Subcutaneous adipose tissue (tissue), 4 donors: Measurements from ENCODE around the gene CSPG4. TPM values are rescaled to one million over a fixed set of nuclear protein-coding genes. Genes with fewer than 3 reads are reported as not detected.

ENCODE experiments used
- total RNA-seq, 4 donors: library from RNA; depleted of rRNA; stranded (reverse); fragments of >200 nt; gene quantifications; one replicate each; pipeline ENCODE4 v1.1.0, GENCODE V29; 2016
- TF ChIP-seq, protein P1 (sequence below): fragments of 450-650 bp; IDR thresholded peaks from one replicate; pipeline ENCODE4 v1.5.1; 2016; ENCODE audit warnings: low read depth, mild to moderate bottlenecking, control low read depth, antibody characterized with exemption, moderate library complexity

CSPG4 gene
- total RNA-seq, 4 donors from 2014 or later: 34.6 to 183 (median 57.0) TPM

DNA sequence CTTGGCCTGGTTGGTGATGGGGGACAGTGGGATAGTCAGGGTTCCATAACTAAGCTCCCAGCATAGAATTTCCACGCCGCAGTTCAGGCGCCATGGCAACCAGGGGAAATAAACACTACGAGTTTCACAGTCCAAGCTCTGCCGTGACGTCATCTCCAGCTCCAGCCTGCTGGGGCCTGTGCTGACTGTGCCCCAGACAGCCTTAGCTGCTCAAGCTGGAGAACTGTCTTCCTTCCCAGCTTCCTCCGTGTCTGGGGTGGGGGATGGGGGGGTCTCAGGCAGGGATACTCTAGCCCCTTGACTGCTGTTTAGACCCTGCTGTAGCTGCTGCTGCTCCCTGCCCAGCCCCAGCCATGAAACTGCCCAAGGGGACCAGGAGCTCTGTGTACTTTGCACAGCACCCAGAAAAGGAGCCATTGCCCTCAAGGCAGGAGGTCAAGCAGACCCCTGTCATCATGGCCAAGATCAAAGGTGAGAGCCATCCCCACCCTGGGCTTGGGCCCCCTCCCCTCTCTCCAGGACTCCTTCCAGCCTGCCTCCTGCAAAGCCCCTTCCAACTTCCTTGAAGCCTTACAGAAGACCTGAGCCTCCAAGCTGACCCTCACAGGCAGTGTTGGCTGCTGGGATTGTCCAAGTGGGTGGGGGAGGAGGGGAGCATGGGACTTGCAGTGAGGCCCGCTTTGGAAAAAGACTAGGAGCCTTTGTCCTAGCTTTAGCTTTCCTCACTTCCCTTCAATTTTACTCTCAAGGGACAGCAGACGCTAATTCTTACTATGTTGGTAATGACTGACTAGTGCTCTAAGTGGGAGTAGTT, 11.4 kb upstream of the CSPG4 start:
- TF ChIP-seq, protein P1, sequence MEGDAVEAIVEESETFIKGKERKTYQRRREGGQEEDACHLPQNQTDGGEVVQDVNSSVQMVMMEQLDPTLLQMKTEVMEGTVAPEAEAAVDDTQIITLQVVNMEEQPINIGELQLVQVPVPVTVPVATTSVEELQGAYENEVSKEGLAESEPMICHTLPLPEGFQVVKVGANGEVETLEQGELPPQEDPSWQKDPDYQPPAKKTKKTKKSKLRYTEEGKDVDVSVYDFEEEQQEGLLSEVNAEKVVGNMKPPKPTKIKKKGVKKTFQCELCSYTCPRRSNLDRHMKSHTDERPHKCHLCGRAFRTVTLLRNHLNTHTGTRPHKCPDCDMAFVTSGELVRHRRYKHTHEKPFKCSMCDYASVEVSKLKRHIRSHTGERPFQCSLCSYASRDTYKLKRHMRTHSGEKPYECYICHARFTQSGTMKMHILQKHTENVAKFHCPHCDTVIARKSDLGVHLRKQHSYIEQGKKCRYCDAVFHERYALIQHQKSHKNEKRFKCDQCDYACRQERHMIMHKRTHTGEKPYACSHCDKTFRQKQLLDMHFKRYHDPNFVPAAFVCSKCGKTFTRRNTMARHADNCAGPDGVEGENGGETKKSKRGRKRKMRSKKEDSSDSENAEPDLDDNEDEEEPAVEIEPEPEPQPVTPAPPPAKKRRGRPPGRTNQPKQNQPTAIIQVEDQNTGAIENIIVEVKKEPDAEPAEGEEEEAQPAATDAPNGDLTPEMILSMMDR: no peak

GRCh38 chr15:75723171-75723846, 10.7 kb upstream of the CSPG4 start:
- TF ChIP-seq, protein P1: no peak

- TF ChIP-seq, protein P1: no peak
These were observed 9.5 kb upstream of the CSPG4 start for GRCh38 chr15:75721923-75722870.

DNA sequence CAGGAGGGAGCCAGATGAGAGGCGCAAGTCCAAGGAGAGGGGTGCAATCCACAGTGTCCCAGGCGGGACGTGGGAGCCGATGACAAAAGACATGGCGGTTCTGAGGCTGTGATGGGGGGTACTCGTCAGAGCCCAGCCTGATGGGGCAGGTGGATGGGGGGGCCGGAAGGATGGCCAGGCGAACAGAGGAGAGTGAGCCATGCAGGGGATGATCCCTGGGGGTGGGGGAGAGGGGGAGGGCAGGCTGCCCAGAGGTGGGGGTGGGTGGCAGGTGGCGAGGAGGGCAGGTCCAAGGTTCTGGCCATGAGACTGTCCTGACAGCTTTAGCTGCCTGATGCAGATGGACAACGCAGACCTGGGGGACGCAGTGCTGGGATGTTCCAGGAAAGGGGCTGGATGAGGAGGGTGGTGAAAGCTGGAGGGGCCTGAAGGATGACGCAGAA, 8.9 kb upstream of the CSPG4 start:
- TF ChIP-seq, protein P1: no peak

DNA sequence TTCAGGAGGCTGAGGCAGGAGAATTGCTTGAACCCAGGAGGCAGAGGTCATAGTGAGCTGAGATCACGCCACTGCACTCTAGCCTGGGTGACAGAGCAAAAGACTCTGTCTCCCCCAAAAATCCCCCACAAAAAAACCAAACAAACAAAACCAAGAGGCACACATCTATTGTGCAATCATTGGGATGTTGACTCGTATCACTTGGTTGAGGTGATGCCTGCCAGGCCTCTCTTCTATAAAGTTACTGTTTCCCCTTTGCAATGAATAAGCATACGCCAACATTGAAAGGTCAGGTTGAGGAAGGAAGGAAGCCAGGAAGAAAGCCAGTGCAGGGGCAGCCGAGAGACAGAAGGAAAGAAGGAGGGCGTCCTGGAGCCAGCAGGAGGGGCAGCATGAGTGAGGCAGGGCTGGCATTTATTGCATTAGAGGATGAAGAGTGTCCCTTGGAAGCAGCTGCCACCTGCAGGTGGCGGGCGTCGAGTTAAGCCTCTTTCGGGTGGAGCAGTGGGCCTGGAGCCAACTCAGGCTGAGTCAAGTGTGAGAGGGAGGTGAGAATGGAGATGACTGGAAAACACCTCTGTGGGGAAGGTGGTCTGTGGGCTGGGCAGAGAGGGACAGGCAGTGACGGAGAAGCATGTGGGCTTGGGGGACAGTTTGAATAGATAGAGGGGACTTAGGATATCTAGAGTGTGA, 8.3 kb upstream of the CSPG4 start:
- TF ChIP-seq, protein P1: no peak

GRCh38 chr15:75720297-75720696, 7.6 kb upstream of the CSPG4 start:
- TF ChIP-seq, protein P1: no peak
